WTC11 (cell line): ENCODE measurements around the gene DOCK8. TPM values are rescaled to one million over a fixed set of nuclear protein-coding genes. Genes with fewer than 3 reads are reported as not detected.

Experiments used
- ATAC-seq: fragments of 200-7000 bp; cut with Tn5 transposase; 2 replicates; pipeline ENCODE4 v1.10.0; 2021; ENCODE audit warnings: mild to moderate bottlenecking, moderate library complexity
- Bru-seq: library from RNA; stranded (reverse); fragments of 400-500 nt; gene quantifications from one replicate; lab custom pipeline; 2021; lab: Mats Ljungman, UMichigan
- CTCF ChIA-PET: fragments of 300-600 bp; sonication (Branson Sonifier 250); formaldehyde crosslinking; loops from one replicate; lab custom pipeline; 2021; ENCODE audit warnings: antibody characterized with exemption; lab: Charles Lee
- POLR2A ChIA-PET: fragments of 350-600 bp; sonication (Branson Sonifier 250); formaldehyde crosslinking; loops from one replicate; lab custom pipeline; 2021; ENCODE audit warnings: antibody characterized with exemption; lab: Charles Lee
- DNase-seq: peaks from one replicate; pipeline ENCODE4 v3.0.0; 2021; ENCODE audit warnings: low spot score
- H3K27ac Mint-ChIP-seq: 2 replicates; pipeline ENCODE4 v1.8.0; 2021; ENCODE audit warnings: mixed read lengths
- H3K27me3 Mint-ChIP-seq: 2 replicates; pipeline ENCODE4 v1.8.0; 2021; ENCODE audit warnings: low read depth, mild to moderate bottlenecking, moderate library complexity, mixed read lengths
- H3K36me3 Mint-ChIP-seq: 2 replicates; pipeline ENCODE4 v1.8.0; 2021; ENCODE audit warnings: mixed read lengths
- H3K4me1 Mint-ChIP-seq: 2 replicates; pipeline ENCODE4 v1.8.0; 2022; ENCODE audit warnings: mixed read lengths
- H3K4me3 Mint-ChIP-seq: 2 replicates; pipeline ENCODE4 v1.8.0; 2021; ENCODE audit warnings: mild to moderate bottlenecking, moderate library complexity, mixed read lengths
- H3K9me3 Mint-ChIP-seq: 2 replicates; pipeline ENCODE4 v1.8.0; 2021; ENCODE audit warnings: mixed read lengths
- ATF1 ChIP-seq: sonication (generic); formaldehyde crosslinking; IDR thresholded peaks from 2 replicates; pipeline ENCODE4 v1.8.1; 2023; ENCODE audit warnings: mild to moderate bottlenecking, moderate library complexity, missing genetic modification reagents
- CREB1 ChIP-seq: sonication (generic); formaldehyde crosslinking; IDR thresholded peaks from 2 replicates; pipeline ENCODE4 v1.8.0; 2023; ENCODE audit warnings: mild to moderate bottlenecking, missing genetic modification reagents
- CREM ChIP-seq: sonication (generic); formaldehyde crosslinking; IDR thresholded peaks from 2 replicates; pipeline ENCODE4 v1.8.1; 2022; ENCODE audit warnings: mild to moderate bottlenecking, missing genetic modification reagents, moderate library complexity
- FOXJ3 ChIP-seq: sonication (generic); formaldehyde crosslinking; IDR thresholded peaks from 2 replicates; pipeline ENCODE4 v1.9.0; 2021; ENCODE audit warnings: missing genetic modification reagents, mild to moderate bottlenecking, borderline replicate concordance
- KAT7 ChIP-seq: sonication (generic); formaldehyde crosslinking; IDR thresholded peaks from 2 replicates; pipeline ENCODE4 v1.8.1; 2023; ENCODE audit warnings: missing genetic modification reagents, mild to moderate bottlenecking, borderline replicate concordance
- NFE2L1 ChIP-seq: sonication (generic); formaldehyde crosslinking; IDR thresholded peaks from 2 replicates; pipeline ENCODE4 v1.8.1; 2023; ENCODE audit warnings: missing genetic modification reagents
- NFYB ChIP-seq: sonication (generic); formaldehyde crosslinking; conservative IDR thresholded peaks from 2 replicates; pipeline ENCODE4 v1.8.0; 2022; ENCODE audit warnings: low read depth, missing genetic modification reagents
- NR2C2 ChIP-seq: sonication (generic); formaldehyde crosslinking; IDR thresholded peaks from 2 replicates; pipeline ENCODE4 v1.8.0; 2022; ENCODE audit warnings: mild to moderate bottlenecking, missing genetic modification reagents
- OVOL2 ChIP-seq: fragments of 250-450 bp; sonication (Bioruptor Pico); IDR thresholded peaks from 2 replicates; pipeline ENCODE4 v1.9.0; 2021; ENCODE audit warnings: mild to moderate bottlenecking, borderline replicate concordance
- PRRX2 ChIP-seq: fragments of 250-450 bp; sonication (Bioruptor Pico); IDR thresholded peaks from 2 replicates; pipeline ENCODE4 v1.8.0; 2021; ENCODE audit warnings: mild to moderate bottlenecking
- ZNF263 ChIP-seq: sonication (generic); formaldehyde crosslinking; IDR thresholded peaks from 2 replicates; pipeline ENCODE4 v1.8.1; 2022; ENCODE audit warnings: low read depth, mild to moderate bottlenecking, moderate library complexity, missing genetic modification reagents
- ZNF423 ChIP-seq: fragments of 250-450 bp; sonication (Bioruptor Pico); IDR thresholded peaks from 2 replicates; pipeline ENCODE4 v2.1.2; 2022; ENCODE audit warnings: mild to moderate bottlenecking, moderate library complexity
- long read RNA-seq, 3 experiments: library from RNA in 1 of 3; library from capped mRNA in 1 of 3; library from polyadenylated mRNA in 1 of 3; unstranded in 2 of 3; stranded (forward) in 1 of 3; transcript quantifications; one replicate each; pipeline ENCODE4 v2.0.0, GENCODE V29; 2021
- total RNA-seq: library from RNA; stranded (reverse); gene quantifications from 3 replicates; pipeline ENCODE4 v1.2.3, GENCODE V29; 2021
- TF ChIP-seq, protein P1 (sequence below): sonication (generic); formaldehyde crosslinking; IDR thresholded peaks from 2 replicates; pipeline ENCODE4 v1.8.0; 2023; ENCODE audit warnings: missing genetic modification reagents, mild to moderate bottlenecking, borderline replicate concordance
- TF ChIP-seq, protein P2 (sequence below): sonication (generic); formaldehyde crosslinking; conservative IDR thresholded peaks from 2 replicates; pipeline ENCODE4 v1.8.1; 2023; ENCODE audit warnings: mild to moderate bottlenecking, low read depth, missing genetic modification reagents, moderate library complexity
- TF ChIP-seq, protein P3 (sequence below): sonication (generic); formaldehyde crosslinking; IDR thresholded peaks from 2 replicates; pipeline ENCODE4 v1.8.1; 2023; ENCODE audit warnings: mild to moderate bottlenecking, missing genetic modification reagents
- TF ChIP-seq, protein P4 (sequence below): fragments of 250-450 bp; sonication (Bioruptor Pico); IDR thresholded peaks from 2 replicates; pipeline ENCODE4 v1.9.0; 2021; ENCODE audit warnings: mild to moderate bottlenecking
- TF ChIP-seq, protein P5 (sequence below): fragments of 250-450 bp; sonication (Bioruptor Pico); conservative IDR thresholded peaks from 2 replicates; pipeline ENCODE4 v1.9.0; 2021; ENCODE audit warnings: mild to moderate bottlenecking
- TF ChIP-seq, protein P6 (sequence below): sonication (generic); formaldehyde crosslinking; IDR thresholded peaks from 2 replicates; pipeline ENCODE4 v1.8.1; 2022; ENCODE audit warnings: mild to moderate bottlenecking, missing genetic modification reagents, moderate library complexity, borderline replicate concordance
- TF ChIP-seq, protein P7 (sequence below): sonication (generic); formaldehyde crosslinking; IDR thresholded peaks from 2 replicates; pipeline ENCODE4 v1.8.1; 2022; ENCODE audit warnings: low read depth, missing genetic modification reagents, borderline replicate concordance
- TF ChIP-seq, protein P8 (sequence below): sonication (generic); formaldehyde crosslinking; IDR thresholded peaks from 2 replicates; pipeline ENCODE4 v1.8.0; 2023; ENCODE audit warnings: missing genetic modification reagents

DOCK8 gene
- 2.6 to 3.2 TPM (median 2.7 TPM) in 3 replicates for total RNA-seq
- percentile 34 among the genes with signal in this experiment for Bru-seq, nascent RNA
- long read RNA-seq, experiment 1, full-length matches to known transcripts = 4 of 14 reads
- long read RNA-seq, experiment 1, partial matches to known transcripts = 8 of 14 reads
- long read RNA-seq, experiment 1, other reads (novel, unspliced or antisense) = 2 of 14 reads
- long read RNA-seq, experiment 2, partial matches to known transcripts = 1 of 1 reads
- long read RNA-seq, experiment 2, other reads (novel, unspliced or antisense) = 0 of 1 reads
- long read RNA-seq, experiment 3 = 0 reads

DNA sequence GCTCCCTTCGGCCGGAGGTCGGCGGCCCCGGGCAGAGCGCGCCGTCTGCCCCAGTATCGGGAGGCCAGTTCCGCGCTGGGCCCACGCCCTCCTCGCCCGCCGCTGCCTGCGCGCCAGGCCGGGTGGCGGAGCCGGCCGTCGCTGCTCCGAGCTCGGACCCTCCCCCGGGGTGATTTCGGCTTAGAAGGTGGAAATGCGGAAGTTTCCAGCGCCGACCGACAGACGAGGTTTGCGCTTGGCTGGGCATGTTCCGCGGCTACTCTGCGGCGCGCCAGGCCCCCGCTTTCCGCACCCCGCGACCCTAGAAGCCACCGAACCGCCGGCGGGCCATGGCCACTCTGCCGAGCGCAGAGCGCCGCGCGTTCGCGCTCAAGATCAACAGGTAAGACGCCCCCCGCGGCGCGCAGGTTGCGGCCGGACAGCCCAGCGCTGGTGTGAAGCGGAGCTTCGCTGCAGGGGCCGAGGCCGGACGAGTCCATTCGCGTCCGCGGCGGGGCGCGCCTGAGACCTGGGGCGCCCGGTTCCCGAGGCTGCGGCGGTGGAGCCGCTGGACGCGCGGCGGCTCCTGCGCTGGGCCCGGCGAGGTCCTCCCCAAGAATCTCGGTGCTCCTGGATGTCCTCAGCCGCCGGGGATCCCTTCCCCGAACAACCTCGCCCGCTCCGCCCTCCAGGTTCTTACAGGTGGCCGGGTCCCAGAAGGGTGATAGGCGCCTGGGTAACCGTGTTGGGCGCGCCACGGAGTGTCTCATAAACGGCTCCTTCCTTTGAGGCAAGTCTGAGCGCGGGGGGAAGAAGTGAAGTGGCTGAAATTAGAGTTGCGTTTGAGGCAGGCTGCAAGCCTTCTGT lies at the start of gene DOCK8:
Gene DOCK8, plus strand, starts transcription at position 218 of the 846 bp plus-strand sequence. Its CDS starts 112 bp downstream, at position 330.
- ChIA-PET POLR2A (interaction anchor here (1.3 kb wide), 2 partner anchors 10 to 11 kb away, joined by 3 to 4 read pairs; no protein-coding TSS in a partner anchor), CTCF (interaction anchor here (1.2 to 1.4 kb wide), 3 partner anchors 9 to 133 kb away, joined by 3 to 5 read pairs (median 4); no protein-coding TSS in a partner anchor)
- Mint-ChIP-seq H3K9me3 (no peaks in the 10 kb centered on the region), H3K27ac (no peak within 1 kb of the TSS), H3K4me3 (peak within 1 kb of the TSS; percentile 74), H3K36me3 (no peaks in the 10 kb centered on the region), H3K27me3 (peaks cover 31% of the 10 kb centered on the region), H3K4me1 (peaks cover 19% of the 10 kb centered on the region)
- peak; percentile 90 for DNase-seq
- ATAC-seq = peak; percentile 84
- TF ChIP-seq NFYB (CRISPR knock-in tag) (no peak), ZNF263 (CRISPR knock-in tag) (peak; percentile 99), CREM (CRISPR knock-in tag) (peak; percentile 40; the same call in 1 of the 2 replicates), KAT7 (peak; percentile 64; the same call in 1 of the 2 replicates), NFE2L1 (CRISPR knock-in tag) (no peak), NR2C2 (CRISPR knock-in tag) (no peak), ATF1 (CRISPR knock-in tag) (no peak; the same call in 1 of the 2 replicates), OVOL2 (CRISPR knock-in tag) (no peak), FOXJ3 (CRISPR knock-in tag) (no peak), CREB1 (CRISPR knock-in tag) (no peak), ZNF423 (CRISPR knock-in tag) (peak; percentile 46; the same call in 1 of the 2 replicates), PRRX2 (CRISPR knock-in tag) (no peak)
- TF ChIP-seq, protein P1, sequence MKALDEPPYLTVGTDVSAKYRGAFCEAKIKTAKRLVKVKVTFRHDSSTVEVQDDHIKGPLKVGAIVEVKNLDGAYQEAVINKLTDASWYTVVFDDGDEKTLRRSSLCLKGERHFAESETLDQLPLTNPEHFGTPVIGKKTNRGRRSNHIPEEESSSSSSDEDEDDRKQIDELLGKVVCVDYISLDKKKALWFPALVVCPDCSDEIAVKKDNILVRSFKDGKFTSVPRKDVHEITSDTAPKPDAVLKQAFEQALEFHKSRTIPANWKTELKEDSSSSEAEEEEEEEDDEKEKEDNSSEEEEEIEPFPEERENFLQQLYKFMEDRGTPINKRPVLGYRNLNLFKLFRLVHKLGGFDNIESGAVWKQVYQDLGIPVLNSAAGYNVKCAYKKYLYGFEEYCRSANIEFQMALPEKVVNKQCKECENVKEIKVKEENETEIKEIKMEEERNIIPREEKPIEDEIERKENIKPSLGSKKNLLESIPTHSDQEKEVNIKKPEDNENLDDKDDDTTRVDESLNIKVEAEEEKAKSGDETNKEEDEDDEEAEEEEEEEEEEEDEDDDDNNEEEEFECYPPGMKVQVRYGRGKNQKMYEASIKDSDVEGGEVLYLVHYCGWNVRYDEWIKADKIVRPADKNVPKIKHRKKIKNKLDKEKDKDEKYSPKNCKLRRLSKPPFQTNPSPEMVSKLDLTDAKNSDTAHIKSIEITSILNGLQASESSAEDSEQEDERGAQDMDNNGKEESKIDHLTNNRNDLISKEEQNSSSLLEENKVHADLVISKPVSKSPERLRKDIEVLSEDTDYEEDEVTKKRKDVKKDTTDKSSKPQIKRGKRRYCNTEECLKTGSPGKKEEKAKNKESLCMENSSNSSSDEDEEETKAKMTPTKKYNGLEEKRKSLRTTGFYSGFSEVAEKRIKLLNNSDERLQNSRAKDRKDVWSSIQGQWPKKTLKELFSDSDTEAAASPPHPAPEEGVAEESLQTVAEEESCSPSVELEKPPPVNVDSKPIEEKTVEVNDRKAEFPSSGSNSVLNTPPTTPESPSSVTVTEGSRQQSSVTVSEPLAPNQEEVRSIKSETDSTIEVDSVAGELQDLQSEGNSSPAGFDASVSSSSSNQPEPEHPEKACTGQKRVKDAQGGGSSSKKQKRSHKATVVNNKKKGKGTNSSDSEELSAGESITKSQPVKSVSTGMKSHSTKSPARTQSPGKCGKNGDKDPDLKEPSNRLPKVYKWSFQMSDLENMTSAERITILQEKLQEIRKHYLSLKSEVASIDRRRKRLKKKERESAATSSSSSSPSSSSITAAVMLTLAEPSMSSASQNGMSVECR = no peak; the same call in 1 of the 2 replicates
- TF ChIP-seq, protein P2, sequence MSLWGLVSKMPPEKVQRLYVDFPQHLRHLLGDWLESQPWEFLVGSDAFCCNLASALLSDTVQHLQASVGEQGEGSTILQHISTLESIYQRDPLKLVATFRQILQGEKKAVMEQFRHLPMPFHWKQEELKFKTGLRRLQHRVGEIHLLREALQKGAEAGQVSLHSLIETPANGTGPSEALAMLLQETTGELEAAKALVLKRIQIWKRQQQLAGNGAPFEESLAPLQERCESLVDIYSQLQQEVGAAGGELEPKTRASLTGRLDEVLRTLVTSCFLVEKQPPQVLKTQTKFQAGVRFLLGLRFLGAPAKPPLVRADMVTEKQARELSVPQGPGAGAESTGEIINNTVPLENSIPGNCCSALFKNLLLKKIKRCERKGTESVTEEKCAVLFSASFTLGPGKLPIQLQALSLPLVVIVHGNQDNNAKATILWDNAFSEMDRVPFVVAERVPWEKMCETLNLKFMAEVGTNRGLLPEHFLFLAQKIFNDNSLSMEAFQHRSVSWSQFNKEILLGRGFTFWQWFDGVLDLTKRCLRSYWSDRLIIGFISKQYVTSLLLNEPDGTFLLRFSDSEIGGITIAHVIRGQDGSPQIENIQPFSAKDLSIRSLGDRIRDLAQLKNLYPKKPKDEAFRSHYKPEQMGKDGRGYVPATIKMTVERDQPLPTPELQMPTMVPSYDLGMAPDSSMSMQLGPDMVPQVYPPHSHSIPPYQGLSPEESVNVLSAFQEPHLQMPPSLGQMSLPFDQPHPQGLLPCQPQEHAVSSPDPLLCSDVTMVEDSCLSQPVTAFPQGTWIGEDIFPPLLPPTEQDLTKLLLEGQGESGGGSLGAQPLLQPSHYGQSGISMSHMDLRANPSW (CRISPR knock-in tag) = no peak
- TF ChIP-seq, protein P3, sequence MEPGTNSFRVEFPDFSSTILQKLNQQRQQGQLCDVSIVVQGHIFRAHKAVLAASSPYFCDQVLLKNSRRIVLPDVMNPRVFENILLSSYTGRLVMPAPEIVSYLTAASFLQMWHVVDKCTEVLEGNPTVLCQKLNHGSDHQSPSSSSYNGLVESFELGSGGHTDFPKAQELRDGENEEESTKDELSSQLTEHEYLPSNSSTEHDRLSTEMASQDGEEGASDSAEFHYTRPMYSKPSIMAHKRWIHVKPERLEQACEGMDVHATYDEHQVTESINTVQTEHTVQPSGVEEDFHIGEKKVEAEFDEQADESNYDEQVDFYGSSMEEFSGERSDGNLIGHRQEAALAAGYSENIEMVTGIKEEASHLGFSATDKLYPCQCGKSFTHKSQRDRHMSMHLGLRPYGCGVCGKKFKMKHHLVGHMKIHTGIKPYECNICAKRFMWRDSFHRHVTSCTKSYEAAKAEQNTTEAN (CRISPR knock-in tag) = no peak
- TF ChIP-seq, protein P4, sequence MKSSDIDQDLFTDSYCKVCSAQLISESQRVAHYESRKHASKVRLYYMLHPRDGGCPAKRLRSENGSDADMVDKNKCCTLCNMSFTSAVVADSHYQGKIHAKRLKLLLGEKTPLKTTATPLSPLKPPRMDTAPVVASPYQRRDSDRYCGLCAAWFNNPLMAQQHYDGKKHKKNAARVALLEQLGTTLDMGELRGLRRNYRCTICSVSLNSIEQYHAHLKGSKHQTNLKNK = no peak
- TF ChIP-seq, protein P5, sequence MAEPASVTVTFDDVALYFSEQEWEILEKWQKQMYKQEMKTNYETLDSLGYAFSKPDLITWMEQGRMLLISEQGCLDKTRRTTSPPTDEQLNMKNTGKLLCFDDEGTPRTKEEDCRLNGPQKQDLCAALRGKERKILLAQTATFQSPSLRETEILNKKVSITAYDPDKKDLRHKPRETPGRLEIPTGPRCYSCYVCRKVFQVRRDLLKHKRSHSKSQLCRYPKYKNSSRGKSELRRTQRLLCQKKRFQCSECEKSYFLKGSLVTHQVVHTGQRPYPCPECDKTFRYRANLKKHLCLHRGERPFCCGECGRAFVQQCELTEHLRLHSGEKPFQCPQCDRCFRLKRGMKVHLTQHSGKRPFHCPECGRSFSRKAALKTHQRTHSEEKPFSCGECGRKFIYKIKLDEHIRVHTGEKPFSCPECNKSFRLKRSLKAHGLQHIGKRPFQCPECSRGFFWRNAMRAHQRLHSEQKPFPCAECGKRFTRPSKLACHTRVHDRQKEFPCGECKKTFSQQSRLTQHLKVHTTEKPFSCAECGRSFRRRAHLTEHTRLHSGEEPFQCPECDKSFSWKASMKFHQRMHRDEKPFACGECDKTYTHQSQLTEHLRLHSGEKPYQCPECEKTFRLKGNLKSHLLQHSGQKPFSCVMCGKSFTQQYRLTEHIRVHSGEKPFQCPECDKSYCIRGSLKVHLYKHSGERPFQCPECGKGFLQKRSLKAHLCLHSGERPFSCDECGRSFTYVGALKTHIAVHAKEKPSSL (CRISPR knock-in tag) = no peak
- TF ChIP-seq, protein P6, sequence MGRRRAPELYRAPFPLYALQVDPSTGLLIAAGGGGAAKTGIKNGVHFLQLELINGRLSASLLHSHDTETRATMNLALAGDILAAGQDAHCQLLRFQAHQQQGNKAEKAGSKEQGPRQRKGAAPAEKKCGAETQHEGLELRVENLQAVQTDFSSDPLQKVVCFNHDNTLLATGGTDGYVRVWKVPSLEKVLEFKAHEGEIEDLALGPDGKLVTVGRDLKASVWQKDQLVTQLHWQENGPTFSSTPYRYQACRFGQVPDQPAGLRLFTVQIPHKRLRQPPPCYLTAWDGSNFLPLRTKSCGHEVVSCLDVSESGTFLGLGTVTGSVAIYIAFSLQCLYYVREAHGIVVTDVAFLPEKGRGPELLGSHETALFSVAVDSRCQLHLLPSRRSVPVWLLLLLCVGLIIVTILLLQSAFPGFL (CRISPR knock-in tag) = no peak
- TF ChIP-seq, protein P7, sequence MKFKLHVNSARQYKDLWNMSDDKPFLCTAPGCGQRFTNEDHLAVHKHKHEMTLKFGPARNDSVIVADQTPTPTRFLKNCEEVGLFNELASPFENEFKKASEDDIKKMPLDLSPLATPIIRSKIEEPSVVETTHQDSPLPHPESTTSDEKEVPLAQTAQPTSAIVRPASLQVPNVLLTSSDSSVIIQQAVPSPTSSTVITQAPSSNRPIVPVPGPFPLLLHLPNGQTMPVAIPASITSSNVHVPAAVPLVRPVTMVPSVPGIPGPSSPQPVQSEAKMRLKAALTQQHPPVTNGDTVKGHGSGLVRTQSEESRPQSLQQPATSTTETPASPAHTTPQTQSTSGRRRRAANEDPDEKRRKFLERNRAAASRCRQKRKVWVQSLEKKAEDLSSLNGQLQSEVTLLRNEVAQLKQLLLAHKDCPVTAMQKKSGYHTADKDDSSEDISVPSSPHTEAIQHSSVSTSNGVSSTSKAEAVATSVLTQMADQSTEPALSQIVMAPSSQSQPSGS (CRISPR knock-in tag) = no peak
- TF ChIP-seq, protein P8, sequence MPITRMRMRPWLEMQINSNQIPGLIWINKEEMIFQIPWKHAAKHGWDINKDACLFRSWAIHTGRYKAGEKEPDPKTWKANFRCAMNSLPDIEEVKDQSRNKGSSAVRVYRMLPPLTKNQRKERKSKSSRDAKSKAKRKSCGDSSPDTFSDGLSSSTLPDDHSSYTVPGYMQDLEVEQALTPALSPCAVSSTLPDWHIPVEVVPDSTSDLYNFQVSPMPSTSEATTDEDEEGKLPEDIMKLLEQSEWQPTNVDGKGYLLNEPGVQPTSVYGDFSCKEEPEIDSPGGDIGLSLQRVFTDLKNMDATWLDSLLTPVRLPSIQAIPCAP (CRISPR knock-in tag) = no peak
